DOHH2 (cell line): ENCODE measurements around the gene TRIM61.

Source experiments
- EZH2phosphoT487 ChIP-seq: fragments of 200-600 bp; sonication (generic); IDR thresholded peaks from 2 replicates; pipeline ENCODE4 v1.6.1; 2017; ENCODE audit warnings: borderline replicate concordance, mild to moderate bottlenecking, antibody characterized with exemption, low read length, moderate library complexity, mixed read lengths
- TF ChIP-seq, protein P1 (sequence below): fragments of 200-600 bp; sonication (generic); IDR thresholded peaks from one replicate; pipeline ENCODE4 v1.5.1; 2014; ENCODE audit warnings: antibody characterized with exemption, mild to moderate bottlenecking, low read depth, low read length; ENCODE audit not compliant: poor library complexity, severe bottlenecking

- TF ChIP-seq, protein P1, sequence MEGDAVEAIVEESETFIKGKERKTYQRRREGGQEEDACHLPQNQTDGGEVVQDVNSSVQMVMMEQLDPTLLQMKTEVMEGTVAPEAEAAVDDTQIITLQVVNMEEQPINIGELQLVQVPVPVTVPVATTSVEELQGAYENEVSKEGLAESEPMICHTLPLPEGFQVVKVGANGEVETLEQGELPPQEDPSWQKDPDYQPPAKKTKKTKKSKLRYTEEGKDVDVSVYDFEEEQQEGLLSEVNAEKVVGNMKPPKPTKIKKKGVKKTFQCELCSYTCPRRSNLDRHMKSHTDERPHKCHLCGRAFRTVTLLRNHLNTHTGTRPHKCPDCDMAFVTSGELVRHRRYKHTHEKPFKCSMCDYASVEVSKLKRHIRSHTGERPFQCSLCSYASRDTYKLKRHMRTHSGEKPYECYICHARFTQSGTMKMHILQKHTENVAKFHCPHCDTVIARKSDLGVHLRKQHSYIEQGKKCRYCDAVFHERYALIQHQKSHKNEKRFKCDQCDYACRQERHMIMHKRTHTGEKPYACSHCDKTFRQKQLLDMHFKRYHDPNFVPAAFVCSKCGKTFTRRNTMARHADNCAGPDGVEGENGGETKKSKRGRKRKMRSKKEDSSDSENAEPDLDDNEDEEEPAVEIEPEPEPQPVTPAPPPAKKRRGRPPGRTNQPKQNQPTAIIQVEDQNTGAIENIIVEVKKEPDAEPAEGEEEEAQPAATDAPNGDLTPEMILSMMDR, result no peak
- TF ChIP-seq EZH2phosphoT487, result no peak
Measured at GRCh38 chr4:164956766-164957643, 20.5 kb downstream of the TRIM61 start.
